Astrocyte (in vitro differentiated cells and primary cell): ENCODE data around the gene LHPP.

Source experiments
- EZH2 ChIP-seq: IDR thresholded peaks from 2 replicates; pipeline ENCODE4 v1.6.1; 2012; ENCODE audit warnings: mild to moderate bottlenecking, low read length, inconsistent platforms; ENCODE audit not compliant: insufficient read depth
- TF ChIP-seq, protein P1 (sequence below): IDR thresholded peaks from 2 replicates; pipeline ENCODE4 v1.5.1; 2011; ENCODE audit warnings: low read depth, mild to moderate bottlenecking, inconsistent platforms, low read length, moderate library complexity; ENCODE audit not compliant: insufficient read depth

DNA sequence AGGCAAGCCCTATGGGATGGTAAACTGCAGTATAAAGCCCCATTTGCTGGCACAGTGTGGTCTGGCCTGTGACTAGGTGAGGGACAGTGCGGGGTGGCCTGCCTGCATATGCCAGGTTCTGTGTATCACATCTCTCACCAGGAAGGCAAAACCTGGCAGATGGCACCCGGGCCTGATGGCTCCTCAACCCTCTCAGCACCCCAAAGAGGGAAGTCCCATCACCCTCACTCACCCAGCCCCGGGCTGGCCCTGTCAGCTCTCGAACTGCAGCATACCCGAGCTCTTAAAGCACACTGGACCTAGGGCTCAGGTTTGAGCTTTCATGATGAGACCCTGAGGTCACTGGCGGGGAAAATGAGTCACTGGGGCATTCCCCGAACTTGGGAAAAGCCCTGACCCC is 130.5 kb downstream of the LHPP start:
- TF ChIP-seq EZH2 = no peak
- TF ChIP-seq, protein P1, sequence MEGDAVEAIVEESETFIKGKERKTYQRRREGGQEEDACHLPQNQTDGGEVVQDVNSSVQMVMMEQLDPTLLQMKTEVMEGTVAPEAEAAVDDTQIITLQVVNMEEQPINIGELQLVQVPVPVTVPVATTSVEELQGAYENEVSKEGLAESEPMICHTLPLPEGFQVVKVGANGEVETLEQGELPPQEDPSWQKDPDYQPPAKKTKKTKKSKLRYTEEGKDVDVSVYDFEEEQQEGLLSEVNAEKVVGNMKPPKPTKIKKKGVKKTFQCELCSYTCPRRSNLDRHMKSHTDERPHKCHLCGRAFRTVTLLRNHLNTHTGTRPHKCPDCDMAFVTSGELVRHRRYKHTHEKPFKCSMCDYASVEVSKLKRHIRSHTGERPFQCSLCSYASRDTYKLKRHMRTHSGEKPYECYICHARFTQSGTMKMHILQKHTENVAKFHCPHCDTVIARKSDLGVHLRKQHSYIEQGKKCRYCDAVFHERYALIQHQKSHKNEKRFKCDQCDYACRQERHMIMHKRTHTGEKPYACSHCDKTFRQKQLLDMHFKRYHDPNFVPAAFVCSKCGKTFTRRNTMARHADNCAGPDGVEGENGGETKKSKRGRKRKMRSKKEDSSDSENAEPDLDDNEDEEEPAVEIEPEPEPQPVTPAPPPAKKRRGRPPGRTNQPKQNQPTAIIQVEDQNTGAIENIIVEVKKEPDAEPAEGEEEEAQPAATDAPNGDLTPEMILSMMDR = no peak
